Kidney tubule cell (primary cell): ENCODE results near the gene RNF181.
"Not testable (repeated sequence)": the region's sequence is repeated elsewhere in the genome, so short reads cannot be mapped to it uniquely, and the experiment has no call there.

Experiments used
- DNase-seq: peaks from one replicate; pipeline ENCODE4 v3.0.0-alpha.2; 2018; ENCODE audit warnings: low spot score

Gene RNF181, protein sequence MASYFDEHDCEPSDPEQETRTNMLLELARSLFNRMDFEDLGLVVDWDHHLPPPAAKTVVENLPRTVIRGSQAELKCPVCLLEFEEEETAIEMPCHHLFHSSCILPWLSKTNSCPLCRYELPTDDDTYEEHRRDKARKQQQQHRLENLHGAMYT

DNA sequence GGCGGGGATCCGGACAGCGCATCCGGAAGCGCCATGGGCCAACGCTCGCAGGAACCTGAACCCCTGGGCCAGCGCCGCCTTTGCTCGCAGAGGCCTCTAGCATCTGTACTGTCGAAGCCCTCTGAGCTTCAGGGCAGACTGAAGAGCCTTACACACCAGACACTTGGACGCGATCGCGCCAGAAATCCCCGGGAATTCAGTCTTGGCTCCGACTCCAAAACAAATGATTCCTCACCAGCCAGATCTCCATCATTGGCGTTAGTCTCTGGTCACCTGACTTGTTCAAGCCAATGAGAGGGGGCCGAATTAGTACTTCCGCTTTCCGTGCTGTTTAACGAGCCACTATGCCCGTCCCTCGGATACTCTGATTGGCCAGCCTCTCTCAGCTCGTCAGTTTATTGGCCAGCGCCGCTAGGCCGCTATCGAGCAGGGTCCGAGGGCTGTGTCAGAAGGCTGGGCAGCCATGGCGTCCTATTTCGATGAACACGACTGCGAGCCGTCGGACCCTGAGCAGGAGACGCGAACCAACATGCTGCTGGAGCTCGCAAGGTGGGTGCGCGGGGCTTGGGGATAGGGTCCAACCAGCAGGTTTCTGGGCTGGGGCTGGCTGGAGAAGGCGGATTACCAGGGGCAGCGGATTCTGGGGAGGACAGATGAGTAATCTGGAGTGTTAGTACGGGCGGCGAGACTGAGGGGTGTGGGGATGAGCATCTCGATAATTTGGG lies at the start of gene RNF181:
TSS of gene RNF181 (plus strand) at position 445 of the 725 bp plus-strand sequence. CDS start at position 464, 19 bp downstream.
- DNase-seq = peak; percentile 99

DNA sequence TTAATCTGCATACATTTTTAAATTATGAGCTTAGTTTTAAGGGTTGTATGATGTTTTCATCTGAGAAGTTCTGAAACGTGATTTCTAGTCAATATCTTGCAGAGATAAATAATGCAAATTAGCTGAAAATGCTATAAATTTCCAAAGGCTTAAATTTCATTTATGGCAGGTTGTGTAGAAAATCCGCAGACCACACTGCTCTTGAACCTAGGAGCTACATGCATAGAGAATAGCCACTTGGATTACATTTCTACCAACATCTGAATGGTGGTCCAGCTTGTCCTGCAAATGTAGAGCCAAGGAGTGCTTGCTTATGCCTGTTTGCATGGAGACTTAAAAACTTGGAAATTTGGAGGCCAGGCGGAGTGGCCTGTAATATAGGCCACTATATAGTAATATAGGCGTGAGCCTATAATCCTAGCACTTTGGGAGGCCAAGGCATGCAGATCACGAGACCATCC lies 49.7 kb upstream of the RNF181 start:
- DNase-seq = no peak

DNA sequence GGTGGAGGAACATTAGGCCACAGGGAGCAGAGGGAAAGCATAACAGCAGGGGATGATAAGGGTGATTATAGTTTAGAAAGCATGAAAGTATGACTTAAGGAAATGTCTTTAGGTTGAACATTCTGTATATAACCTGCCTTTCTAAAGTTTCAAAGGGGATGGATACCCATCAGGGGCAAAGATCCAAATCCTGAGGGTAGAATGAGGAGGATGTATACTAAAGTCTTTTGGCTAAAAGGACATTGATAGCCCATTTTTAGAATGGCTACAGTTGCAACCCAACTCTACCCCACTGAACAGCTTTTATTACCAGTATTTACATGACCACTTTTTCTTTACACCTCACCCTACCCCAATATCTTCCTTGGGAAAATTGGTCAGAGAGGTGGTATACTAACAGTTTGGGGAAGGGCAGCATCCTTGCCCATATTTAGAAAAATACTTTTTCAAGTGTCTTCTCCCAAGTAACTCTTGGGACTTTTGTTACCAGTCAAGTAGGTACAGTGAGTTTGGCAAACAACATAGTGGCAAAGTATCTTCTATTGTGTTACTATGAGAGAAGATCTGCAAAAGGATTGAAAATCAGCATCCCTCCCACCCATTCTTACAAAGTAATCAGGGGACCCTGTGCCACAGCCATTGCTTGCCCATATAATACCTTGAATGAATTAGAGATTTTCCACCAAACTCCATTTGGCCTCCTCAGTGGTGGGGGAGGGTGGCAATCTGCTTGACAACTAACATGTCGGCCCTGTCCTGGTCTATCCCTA lies 48.3 kb upstream of the RNF181 start:
- DNase-seq = no peak

DNA sequence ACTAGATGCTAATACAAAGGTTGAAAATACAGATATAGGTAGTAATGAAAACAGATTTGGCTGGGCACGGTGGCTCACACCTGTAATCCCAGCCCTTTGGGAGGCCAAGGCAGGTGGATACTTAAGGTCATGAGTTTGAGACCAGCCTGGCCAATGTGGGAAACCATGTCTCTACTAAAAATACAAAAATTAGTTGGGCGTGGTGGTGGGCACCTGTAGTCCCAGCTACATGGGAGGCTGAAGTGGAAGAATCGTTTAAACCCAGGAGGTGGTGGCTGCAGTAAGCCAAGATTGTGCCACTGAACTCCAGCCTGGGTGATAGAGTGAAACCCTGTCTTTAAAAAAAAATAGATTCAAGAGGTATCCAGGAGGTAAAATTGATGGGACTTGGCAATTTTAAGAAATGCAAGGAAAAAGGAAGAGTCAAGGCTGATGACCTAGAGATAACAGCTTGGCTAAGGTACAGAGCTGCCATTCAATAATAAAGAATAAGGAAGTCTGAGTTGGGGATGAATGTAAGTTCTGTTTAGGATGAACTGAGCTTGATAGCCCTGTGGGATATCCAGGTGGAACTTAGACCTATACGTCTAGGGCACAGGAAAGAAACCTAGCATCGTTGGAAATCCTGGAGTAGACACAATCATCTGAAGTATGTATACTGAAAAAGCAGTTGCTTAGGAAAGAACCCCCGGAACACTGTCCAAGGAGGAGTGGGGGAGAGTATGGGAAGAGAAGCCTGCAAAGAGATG lies 47.5 kb upstream of the RNF181 start:
- DNase-seq = no peak

DNA sequence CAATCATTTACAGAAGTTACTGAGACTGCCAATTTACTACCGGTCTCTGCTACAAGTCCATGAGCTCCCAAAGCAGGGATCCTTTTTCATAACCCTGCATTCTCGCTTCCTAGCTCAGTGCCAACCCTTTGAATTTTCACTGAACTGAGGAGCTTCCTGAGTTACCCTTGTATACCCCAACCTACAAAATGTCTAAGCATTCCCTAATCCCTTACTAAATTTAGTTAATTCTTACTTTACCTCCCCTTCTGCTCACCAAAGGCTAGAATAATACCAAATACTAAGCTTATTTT lies 47.0 kb upstream of the RNF181 start:
- DNase-seq = no peak

DNA sequence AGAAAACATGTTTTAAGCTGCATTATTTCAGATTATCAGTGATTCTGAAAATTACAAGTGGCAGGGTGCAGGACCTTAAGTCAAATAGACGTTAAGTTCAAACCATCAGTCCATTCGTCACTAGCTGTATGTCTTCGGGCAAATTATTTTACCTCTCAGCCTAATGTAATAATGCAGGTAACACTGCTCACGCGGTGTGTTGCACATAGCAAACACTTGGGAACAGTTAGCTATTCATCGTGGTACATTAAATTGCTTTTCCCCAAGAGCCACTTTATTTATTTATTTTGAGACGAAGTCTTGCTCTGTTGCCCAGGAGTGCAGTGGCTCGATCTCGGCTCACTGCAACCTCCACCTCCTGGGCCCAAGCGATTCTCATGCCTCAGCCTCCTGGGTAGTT lies 46.5 kb upstream of the RNF181 start:
- DNase-seq = no peak

DNA sequence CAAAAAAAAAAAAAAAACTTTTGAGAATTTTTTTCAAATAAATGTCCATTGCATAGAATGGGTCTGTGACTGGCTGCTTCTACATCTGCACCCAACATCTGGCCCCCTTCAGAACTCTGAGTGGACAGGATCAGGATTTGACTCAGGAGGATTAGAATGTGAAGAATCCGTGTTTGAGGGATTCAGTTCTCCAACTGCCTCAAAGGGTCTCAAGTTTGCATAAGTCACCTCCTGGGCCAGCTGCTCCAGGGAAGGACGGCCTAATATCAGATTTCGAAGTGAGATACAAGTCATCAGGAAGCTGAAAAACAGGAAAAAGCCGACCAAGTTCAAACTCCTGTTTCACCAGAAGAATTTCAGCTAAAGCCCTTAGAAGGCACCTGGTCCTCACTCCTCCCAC lies 45.7 kb upstream of the RNF181 start:
- DNase-seq = peak; percentile 28

DNA sequence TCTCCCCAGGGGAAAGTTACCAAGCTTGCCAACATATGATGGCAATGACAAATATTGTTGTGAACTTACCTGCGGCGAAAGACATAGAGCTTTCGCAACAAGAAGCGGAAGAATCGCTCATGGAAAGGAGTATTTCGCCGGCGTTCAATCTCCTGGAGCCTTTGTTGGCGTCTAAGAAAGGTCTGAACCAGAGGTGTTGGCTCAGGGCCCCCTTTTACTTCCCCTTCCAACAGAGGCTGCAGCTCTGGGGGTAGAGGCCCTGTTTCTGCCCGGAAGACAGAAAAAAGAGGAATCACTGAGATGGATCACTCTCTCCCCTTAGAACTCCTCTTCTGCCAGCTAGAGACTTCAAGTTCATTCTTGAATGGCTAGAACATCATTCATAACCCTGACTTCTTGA lies 45.1 kb upstream of the RNF181 start:
- no peak for DNase-seq

DNA sequence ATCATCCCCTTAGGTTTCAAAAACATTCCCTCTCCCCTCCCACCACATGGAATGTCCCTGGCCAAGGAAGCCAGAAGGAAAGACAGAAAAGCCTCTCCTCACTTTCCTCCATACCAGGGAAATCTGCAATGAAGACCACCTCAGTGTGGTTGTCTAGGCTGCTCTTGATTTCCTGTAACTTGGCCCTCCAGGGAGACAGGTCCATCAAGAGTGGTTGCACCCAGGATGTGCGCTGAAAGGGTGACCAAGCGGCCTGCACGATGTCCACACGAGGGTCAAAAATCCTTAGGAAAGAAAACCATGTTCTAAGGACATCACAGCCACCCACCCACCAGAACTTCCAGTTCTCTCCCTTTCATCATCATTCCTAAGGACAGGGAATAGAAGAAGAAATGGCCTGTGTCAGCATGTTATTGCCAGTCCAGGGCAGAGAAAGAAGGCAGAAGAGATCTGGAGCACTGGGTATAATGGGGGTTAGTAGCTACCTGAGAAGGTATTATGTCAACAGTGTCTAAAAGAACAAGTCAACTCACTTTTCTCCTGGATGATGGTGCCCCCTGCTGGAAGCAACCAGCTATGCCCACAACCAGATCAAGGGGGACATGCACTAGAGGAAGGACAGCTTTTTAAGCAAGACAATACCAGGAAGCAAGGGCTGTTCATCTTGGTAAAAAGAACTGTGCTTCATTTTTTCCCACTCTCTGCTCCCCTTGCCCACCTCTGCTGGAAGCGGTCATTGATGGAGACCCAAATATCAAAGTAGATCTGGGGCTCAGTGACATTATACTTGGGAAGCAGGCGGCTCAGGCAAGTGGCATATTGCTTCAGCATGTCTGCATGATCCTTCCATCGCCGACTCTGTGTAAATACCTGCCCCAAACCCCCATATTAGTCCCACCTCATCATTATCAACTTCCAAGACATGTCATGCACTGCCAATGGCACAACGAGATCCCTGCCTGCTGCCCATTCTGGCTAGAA lies 43.6 kb upstream of the RNF181 start:
- peak; percentile 82 for DNase-seq

DNA sequence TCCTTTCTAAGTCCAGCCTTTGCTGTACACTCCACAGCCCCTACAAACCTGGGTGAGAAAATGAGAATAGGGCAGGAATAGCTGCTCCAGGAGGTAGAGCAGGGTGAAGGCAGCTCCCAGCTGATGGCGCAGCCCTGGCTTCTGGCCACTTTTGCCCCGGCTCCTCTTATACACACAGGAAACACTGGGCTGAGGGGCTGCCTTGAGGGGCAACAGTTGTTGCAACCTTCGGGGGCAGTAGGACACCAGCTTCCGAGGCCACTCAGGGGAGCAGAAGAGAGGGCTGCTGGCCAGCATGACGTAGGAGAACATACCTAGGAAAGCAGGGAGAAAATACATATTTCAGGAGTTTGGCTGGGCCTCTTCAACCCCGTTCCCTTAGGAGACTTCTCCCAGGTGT lies 42.4 kb upstream of the RNF181 start:
- no peak for DNase-seq

DNA sequence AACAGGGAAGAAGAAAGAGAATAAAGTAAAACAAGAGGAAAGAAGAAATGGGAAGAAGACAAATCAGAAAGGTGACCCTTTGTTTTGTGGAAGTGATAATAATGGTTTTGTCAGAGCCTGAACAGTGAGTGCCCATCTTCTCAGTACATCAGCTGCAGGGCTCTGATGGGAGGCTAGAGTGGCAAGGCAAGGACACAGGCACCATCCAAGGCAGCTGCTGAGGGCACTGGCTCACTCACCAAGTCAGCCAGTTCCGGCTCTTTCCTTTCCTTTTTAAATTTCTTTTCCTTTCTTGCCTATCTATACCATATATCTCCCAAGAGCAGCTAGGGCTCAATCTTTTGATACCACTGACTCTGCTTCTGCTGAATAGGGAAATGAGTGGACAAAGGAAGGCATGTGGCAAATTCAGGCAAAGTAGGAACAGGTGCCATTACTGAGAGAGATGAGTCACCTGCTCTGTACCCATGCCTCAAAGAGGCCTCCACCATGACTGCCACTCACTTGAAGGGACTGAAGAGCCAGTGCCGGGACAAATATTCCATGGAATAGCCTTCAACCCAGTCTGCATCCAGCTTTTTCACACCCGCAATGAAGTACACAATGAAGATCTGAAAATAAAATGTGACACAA lies 40.4 kb upstream of the RNF181 start:
- no peak for DNase-seq

DNA sequence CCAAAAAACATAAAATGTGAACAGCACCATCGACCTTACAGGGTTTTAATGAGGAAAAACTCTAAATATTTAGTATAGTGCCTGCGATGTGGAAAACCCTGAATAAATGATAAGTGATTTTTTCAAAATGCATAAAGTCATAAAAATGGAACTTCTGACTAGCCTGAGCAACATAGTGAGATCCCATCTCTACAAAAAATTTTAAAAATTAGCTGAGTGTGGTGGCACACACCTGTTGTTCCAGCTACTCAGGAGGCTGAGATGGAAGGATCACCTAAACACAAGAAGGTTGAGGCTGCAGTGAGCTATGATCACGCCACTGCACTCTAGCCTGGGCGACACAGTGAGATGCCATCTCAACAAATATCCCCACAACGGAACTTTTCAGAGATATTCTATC lies 38.4 kb upstream of the RNF181 start:
- no peak for DNase-seq

DNA sequence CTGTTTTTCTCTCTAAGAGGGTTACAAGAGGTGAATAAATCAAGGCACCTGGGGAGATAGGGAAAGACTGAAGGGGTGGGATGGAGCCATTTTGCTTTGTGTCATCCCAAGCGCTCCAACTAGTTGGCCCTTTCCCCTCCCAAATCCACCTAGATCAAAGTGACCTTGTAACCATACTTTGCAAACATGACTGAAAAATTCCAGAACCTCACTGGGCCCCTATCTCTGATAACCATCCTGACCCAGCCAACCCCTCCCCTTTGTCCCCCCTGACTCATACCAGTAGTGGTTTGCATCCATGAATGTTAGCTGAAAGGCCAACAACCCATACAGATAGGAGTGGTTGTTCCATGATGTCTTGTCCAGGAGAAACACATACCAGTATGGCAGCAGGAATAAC lies 37.4 kb upstream of the RNF181 start:
- DNase-seq = no peak

DNA sequence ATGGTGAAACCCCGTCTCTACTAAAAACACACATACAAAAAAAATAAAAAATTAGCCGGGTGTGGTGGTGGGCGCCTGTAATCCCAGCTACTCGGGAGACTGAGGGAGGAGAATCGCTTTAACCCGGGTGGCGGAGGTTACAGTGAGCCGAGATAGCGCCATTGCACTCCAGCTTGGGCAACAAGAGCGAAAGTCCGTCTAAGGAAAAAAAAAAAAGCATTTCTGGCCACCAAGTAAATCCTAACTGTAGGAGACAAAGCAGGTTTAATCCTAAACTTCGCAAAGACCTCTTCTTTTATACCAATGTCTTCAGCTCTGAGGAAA lies 35.2 kb upstream of the RNF181 start:
- not testable (repeated sequence) for DNase-seq

DNA sequence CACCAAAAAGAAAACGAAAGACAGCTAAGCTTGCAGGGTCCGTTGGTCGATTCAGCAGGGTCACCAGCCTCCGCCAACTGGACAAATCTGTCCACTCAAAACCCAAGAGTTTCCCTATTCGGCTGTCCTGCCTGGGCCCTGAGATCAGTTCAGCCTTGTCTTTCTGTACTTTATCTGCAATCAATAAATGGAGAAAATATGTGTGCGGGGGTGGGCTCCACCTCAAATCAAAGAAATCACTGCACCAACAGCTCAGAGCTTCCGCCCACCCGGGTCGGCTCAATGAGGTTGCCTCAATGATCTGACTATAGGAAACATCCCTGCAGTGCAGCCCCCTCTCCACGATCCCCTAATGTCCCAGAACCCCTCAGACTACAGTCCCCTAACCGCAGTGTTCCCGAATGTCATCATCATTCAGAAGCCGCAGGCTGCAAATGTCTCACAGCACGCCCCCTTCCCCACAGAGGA lies 34.7 kb upstream of the RNF181 start:
- no peak for DNase-seq

DNA sequence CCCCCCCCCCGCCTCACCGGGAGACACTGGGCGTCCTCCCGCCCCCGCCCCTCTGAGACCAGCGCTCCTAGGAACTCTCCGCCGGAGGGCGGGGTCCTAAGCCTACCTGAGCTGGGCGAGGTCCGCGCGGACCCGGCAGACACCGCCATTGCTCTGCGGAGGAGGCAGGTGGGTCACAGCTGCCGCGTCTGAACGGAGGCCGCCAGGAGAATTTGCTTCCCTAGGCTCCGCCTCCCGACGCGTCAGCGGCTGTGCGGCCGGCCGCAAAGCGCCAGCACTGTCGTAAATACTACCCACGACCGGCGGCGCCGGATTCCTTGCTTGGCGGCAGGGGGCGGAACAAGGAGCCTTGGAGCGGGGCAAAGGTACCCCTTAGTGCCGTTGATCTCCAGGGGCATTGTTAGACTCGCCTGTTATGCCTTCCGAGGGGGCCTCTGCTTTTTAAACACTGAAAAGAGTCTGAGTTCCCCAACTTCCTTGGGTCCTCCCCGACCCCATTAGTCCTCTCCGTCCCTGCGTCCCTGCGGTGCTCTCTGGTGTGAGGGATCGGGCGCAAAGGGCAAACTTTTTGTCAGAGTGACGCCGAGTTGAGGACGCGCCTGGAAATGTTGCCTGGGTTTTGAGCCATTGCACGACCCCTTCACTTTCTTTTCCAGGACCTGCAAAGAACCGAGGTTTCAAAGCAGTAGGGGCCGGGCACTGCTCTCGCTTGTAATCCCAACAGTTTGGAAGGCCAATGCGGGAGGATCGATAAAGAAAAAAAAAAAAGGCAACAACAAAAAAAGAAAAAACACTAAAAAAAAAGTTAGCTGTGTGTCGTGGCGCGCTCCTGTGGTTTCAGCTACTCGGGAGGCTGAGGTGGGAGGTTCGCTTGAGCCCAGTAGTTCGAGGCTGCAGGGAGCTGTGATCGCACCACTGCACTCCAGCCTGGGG lies 34.0 kb upstream of the RNF181 start, which contains the start of gene GGCX:
TSS of gene GGCX (minus strand) at position 214 of the 933 bp plus-strand sequence. CDS start at position 149, 65 bp downstream.
- DNase-seq = peak; percentile 95

DNA sequence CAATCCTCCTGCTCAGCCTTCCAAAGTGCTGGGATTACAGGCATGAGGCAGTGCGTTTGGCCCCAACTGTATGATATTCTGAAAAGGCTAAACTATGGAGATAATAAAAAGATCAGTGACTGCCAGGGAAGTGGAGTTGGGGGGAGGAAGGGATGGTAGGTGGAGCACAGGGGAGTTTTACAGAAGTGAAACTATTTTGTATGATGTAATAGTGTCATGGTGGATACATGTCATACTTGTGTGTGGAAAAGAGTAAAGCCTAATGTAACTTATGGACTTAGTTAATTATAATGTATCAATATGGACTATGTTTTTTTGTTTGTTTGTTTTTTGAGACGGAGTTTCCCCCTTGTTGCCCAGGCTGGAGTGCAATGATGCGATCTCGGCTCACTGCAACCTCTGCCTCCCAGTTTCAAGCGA lies 31.4 kb upstream of the RNF181 start:
- no peak for DNase-seq

DNA sequence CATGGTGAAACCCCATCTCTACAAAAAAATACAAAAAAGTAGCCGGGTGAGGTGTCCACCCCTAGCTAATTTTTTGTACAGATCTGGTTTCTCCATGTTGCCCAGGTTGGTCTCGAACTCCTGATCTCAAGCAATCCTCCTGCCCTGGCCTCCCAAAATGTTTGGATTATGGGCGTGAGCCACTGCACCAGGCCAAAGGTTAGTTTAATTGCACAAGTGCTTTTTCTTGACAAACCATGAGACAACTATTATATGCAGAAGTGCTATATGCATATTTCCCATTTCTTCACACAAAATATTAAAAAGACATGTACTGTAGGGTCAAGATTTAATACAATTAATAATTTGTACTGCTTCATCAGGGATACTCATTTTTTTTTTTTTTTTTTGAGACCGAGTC lies 29.3 kb upstream of the RNF181 start:
- DNase-seq = no peak

DNA sequence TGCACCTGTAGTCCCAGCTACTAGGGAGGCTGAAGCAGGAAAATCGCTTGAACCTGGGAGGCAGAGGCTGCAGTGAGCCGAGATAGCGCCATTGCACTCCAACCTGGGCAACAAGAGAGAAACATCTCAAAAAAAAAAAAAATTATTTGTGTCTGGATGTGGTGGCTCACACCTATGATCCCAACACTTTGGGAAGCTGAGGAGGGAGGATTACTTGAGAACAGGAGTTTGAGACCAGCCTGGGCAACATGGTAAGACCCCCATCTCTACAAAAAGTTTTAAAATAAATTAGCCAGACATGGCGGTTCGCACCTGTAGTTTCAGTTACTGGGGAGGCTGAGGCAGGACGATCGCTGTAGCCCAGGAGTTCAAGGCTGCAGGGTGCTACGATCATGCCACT lies 19.8 kb upstream of the RNF181 start:
- no peak for DNase-seq

DNA sequence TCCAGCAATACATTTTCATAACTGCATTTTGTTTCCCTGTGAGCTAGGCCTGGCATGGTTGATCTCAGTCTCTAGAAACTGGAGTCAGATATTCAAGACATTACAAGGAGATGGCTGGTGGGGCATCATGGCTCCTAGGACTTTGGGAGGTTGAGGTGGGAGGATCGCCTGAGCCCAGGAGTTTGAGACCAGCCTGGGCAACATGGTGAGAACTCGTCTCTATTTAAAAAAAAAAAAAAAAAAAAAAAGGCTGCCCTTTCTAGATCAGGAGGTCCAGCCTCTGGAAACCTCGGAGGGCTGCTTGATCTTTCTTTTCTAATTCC lies 18.5 kb upstream of the RNF181 start:
- DNase-seq = no peak
